GM19438 (cell line): Measurements from ENCODE around the gene NUP42.
"Not testable (repeated sequence)": the region's sequence is repeated elsewhere in the genome, so short reads cannot be mapped to it uniquely, and the experiment has no call there.

ENCODE experiments used
- ATAC-seq: cut with Tn5 transposase; IDR thresholded peaks from one replicate; pipeline ENCODE4 v1.9.1; 2021; ENCODE audit warnings: low read depth; ENCODE audit not compliant: unreplicated experiment

Gene NUP42

DNA sequence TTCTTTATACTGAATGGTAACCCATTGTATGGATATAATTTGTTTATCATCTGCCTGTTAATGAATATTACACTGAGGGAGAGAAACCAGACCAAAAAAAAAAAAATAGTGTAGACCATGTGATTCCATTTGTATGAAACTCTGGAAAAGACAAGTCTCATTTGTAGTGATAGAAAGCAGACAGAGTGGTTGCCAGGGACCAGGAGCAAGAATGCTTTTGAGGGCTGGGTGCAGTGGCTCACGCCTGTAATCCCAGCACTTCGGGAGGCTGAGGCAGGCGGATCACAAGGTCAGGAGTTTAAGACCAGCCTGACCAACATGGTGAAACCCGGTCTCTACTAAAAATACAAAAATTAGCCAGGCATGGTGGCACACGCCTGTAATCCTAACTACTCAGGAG lies 15.9 kb downstream of the NUP42 start:
- not testable (repeated sequence) for ATAC-seq

DNA sequence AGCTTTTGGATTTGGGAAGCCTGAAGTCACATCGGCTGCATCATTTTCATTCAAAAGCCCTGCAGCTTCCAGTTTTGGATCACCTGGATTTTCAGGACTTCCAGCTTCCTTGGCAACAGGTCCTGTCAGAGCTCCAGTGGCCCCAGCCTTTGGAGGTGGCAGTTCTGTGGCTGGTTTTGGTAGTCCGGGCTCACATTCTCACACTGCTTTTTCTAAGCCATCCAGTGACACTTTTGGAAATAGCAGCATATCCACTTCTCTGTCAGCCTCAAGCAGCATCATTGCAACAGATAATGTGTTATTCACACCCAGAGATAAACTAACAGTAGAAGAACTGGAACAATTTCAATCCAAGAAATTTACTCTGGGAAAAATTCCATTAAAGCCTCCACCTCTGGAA lies 18.5 kb downstream of the NUP42 start:
- no peak for ATAC-seq

DNA sequence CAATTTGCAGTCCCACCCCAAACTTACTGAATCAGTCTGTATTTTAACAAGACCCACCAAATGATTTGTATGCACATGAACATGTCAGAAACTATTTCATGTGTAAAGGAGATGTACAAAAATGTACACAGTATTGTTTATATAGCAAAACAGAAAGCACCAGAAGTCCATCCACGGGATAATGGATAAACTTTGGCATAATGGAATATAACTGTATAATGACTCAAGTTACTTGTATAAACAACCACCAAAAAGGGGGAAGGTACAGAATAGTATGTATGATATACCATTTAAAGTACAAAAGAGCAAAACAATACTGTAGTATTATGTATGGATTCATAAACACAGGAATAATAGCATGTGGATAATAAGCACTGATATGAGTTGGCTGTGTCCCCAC lies 22.4 kb downstream of the NUP42 start:
- no peak for ATAC-seq

DNA sequence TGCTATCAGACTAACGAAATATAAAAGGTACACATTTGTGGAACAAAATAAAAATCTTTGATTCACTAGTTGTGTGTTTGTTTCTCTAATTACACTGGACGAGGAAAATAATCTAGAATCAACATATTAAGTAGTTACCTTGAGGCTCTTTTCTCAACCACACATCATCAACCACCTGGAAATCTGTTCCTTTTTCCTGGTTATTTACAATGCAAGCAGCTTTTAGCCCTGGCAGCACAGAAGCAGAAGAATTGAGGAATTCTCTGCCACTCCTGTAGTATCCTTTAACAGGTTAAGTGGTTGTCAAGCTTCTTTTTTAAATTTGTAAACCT lies 23.7 kb downstream of the NUP42 start:
- ATAC-seq = no peak

DNA sequence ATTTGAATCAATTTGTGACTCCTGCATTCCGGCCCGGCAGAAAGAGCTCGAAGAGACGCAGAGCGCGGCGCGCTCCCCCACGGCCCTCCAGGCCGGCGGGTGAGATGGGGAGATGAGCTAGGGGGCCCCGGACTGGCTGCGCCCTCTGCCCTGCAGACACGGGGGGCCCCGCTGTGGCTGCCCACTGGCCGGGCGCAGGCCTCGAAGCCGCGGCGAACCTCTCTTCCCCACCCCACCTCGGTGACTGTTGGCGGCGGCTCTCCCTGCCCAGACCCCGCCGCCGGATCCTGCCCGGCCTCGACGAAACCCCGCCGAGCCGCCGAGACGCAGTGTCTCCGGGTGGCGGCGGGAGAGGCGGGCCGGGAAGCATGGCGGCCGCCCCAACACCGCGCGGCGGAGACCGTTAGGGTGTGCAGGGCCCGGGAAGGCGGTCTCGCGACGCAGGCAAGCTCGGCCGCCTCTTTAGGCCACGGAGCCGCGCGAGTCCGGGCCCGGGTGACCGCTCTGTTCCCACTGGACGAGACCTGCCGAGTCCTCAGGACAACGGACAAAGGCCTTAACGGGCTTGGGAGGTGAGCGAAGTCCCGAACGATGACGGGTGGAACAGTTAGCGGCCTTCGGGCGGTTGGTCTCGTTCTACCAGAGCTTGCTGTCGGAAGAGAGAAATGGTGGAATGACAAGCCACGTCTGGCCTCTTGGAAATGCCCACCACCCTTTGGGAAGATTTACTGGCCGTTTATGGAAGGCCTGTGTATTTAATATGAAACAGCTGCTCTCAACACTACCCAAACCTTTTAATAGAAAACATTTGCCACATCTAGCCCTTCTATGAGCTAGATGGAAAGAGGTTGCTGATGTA lies 24.3 kb downstream of the NUP42 start:
- no peak for ATAC-seq

DNA sequence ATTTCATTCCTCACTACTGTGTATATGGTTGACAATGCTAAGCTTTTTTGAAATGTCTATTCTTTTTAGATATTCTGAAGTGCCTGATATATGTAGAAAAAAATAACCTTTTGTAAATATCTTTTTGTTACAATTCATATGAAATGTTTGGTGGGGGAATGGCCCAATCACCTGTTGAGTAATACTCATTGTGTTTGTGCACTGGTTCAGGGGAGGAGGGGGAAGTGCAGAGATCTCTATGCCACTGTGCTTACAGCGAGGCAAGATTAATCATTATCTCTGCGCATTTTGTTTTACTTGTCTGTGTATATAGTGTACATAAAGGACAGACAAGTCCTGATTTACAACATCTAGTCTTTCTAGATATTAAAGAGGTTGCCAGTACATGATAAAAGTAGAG lies 25.2 kb downstream of the NUP42 start:
- no peak for ATAC-seq

DNA sequence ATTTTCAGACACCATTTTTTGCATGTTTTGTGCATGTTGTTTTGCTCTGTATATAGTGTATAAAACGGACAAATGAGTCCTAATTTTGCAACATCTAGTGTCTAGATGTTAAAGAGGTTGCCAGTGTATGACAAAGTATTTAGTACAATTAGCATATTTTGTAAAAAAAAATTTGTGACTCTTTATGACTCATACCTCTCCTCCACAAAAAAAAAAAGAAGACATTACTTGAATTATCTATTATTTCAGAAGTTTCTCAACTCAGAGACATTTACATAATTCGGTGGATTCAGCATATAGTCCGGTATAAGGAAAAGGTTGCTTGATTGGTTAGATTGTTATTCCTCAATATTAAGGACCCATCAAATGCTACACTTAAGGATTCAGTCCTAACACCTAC lies 26.0 kb downstream of the NUP42 start:
- ATAC-seq = no peak

DNA sequence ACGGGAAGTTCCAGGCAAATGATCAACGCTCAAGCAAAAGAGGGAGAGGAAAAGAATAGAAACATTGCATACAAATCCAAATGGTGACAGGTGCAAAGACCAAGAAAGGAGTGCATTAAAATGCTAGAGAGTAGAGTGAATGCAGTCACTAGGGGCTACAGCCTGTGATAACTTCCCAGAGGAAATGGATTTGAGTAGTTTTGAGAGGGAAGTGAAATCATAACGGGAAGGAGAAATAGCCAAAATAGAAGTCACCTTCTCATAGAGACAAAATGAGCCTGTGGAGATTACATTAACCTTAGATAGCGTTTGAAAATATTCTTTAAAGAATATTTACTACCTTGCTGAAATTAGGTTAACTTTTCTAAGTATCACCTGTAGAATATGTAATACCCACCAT lies 26.5 kb downstream of the NUP42 start:
- no peak for ATAC-seq

DNA sequence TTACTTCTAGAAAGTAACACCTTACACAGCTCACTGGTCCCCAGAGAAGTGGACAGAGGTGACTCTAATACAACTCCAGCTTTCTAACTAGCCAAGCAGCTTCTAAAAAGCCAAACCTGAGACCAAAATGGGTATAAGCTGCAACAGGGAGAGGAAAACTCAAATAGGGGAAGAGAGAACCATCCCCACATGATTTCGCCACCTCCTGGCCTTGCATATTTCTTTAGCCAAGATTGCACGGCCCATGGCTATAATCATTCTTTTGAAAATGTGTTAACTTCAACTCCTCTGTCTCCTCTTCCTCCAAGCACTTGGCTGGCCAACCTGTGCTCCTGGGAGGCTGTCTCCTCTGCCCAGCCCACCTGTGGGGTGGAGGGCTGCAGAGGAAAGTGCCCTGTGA lies 28.7 kb downstream of the NUP42 start:
- no peak for ATAC-seq

DNA sequence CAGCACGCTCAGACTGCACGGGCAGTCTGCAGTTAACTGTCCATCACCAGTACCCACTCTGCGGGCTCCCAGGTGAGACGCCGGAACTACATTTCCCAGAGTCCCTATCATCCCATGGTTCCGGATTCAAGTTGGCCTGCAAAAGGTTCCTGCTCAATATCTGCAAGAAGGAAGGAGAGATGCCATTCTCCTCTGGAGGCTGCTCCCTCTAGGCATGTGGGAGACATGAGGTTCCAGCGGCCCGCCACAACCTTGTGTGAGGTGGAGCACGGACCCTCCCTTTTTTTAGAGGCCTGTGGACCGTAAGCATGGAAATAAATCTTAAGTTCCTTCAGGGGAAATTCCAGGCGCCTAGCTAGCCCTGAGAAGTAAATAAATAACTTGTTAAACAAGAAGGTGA lies 29.7 kb downstream of the NUP42 start:
- ATAC-seq = no peak

DNA sequence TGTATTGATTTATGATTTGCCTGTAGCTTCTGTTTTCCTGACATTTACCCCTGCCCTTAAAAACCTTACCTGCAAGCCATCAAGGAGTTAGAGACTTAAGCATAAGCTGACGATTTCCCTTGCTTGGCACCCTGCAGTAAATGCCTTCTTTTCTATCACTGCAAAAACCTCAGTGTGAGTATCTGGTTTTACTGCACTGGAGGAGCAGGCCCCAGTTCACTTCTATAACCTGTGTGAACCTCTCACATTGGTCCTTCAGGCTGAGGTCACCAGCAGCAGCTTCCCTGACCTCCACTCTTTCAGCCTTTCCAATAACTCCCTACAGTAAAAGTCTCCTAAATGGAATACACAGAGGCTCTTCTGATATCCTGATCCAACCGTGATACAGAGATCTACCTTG lies 30.5 kb downstream of the NUP42 start:
- ATAC-seq = no peak

DNA sequence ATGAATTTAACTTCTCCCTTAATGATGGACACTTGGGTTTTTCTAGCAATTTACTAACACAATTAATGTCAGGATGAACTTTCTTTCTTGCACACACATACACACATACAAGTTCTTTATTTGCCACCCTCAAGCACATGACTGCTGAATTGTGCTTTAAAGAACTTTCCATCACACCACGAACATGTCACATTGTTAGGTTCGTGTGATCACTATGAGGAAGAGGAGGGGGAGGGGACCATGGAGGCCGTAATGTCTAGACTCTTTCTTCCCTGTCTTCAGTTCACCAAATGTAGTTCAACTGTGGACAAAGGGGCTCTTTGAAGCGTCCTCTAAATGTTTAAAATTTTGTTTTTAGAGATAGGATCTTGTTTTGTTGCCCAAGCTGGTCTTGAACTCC lies 31.0 kb downstream of the NUP42 start:
- no peak for ATAC-seq

DNA sequence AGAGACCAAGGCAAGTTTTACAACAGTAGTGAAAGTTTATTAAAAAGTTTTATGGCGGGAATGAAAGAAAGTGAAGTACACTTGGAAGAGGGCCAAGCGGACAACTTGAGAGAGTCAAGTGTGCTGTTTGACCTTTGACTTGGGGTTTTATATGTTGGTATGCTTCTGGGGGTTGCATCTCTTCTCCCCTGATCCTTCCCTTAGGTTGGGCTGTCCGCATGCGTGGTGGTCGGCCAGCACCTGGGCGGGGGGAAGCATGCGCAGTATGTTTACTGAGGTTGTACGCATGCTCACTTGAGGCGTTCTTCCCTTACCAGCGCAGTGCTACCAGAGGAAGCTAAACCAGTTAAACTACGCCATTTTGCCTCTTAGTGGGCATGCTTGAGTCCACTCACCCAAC lies 31.9 kb downstream of the NUP42 start:
- no peak for ATAC-seq

DNA sequence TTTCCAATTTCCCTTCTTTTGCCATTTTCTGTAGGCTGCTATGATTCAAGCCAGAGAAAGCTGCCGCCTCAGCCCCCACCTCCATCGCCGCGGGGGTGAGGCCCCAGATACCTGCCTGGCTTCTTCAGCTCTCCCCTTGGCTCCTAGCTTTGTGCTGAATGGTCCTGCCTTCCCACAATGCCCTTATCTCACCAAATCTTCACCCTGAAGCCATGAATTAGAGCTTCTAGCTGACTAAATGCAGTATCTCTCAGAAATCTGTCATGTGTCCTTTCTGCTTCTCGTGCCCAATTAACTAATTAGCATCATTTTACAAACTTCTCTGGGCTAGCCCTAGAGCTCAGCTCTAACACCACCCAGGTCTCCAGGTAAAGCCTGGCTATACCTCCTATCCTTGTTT lies 32.6 kb downstream of the NUP42 start:
- ATAC-seq = no peak

DNA sequence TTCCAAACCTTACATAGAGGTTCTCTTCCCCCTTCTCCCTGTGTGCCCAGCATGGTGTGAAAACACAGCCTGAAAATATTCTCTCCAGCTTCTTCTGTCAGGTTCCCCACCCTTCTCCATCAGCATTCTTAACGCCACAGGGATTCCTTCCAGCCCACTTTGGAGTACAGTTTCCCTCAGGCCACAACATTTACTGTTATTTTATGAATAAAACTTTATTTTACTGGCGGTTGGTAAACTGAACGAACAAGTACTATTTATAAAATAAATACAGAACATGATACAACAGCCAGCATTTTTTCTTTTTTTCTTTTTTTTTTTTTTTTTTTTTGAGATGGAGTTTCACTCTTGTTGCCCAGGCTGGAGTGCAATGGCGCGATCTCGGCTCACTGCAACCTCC lies 33.1 kb downstream of the NUP42 start:
- ATAC-seq = no peak

DNA sequence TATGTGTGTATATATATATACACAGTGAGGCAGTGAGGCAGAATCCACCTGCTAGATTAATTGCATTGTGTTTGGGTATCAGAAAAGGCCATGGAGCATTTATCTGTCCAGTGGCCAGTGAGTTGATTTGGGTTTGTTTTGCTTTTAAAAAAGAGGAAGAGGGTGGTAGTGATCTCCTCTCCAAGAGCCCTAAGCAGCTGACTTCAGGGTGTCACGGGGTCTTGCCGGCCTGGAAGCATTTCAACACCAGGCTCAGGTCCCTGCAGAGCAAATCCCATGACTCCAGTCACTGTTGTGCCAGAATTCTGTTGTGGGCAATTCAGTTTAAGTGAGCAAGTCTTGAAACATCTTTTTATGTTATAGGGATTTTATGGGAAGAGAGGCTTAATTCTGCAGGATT lies 34.2 kb downstream of the NUP42 start:
- ATAC-seq = no peak

DNA sequence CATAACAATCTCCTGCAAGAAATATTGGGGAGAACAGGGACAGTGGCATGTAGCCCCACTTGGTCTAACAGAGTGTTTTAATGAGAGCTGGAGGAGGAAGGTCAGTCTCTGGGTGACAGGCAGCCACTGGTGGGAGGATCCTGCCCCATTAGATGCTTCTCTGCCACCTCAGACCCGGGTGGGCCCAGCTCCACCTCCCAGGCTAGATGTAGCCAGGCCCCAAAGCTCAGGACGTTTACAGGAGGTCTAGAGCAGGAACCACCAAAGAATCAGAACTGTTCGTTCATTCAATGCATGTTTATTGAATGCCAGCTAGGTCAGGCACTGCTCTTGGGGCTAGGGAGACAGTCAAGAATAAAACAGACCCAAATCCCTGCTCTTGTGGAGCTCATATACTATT lies 36.3 kb downstream of the NUP42 start:
- no peak for ATAC-seq

DNA sequence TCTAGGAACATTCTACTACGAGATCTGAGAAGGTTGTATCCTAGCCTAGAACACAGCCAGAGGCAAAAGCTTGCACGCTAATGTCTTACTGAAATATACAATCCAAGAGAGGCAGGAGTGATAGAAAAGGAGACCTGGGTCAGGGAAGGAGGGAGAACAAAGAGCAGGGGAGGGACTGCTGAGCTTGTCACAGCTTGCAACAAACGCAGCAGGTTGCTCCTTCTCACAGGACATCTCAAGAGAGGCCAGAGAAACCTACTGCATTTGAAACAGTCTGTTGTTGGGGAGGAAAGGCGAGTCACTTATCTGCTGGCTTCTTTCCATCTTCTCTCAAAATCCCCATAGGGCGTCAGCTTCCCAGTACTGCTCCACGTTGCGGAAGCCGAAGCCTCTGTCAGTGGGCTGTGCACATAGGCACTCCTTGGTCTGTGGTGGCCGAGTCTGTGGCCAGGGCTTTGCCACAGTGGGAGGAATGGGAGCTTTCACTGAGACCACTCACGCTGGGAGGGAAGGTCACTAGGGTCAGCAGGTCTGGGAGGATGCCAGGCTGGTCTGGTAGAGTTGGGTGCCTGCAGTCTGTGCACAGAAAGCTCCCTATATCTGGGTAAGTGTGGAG lies 39.0 kb downstream of the NUP42 start:
- ATAC-seq = no peak

DNA sequence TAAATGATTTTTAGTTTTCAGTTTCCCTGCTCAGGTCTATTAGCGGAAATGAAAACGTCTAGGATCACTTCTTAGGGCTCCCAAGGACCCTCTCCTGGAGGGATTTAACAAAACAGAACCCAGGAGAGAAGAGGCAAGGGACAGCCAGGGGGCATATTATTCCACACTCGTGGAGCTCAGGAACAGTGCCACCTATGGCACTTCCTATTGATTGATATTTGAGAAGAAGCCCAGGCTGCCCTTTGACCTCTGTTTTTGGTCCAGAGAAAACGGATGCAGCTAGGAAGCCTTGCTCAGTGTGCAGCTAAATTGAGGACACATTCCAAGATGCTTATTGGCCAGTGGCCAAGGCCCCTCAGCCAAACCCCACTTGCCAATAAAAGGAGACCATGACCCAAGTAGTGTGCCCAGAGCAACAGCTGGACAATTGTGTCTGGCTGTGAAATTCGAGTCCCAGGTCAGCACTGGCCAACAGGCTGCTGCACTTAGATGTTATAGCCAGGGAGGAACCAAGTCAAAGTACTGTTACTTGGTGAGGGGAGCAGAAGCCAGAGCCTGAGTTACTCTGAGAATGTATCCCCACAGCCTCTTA lies 40.7 kb downstream of the NUP42 start:
- no peak for ATAC-seq

DNA sequence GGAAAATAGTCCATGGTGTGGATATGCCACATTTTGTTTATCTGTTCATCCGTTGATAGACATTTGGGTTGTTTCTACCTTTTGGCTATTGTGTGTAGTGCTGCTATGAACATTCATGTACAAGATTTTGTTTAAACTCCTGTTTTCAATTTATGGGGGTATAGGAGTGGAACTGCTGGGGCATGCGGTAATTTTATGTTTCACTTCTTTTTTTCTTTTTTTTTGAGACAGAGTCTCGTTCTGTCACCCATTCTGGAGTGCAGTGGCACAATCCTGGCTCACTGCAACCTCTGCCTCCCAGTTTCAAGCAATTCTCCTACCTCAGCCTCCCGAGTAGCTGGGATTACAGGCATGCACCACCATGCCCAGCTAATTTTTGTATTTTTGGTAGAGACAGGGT lies 42.5 kb downstream of the NUP42 start:
- ATAC-seq = not testable (repeated sequence)

DNA sequence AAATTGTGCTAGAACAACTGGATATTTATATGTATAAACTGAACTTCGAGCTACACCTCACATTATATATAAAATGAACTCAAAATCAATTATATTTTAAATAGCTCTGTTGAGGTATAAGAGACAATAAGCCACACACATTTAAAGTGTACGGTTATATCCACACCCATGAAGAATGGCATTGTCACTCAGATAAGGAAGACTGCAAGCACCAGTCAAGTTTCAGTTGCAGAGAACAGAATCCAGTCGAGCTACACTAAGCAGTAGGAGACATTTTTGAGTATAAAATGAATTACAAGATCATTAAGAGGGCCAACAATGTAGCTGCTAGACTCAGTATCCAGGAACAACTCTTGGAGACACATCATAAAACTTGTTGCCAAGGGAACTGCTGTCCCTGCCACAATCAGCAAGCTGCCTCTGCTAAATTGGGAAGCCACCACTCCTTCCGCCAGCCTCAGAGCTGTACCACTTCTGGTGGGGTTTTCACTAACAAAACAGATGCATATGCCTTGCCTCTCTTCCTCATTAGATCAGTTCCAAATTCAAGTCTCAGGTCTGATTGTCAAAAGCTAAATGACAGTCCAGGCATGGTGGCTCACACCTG lies 45.1 kb downstream of the NUP42 start:
- ATAC-seq = no peak

DNA sequence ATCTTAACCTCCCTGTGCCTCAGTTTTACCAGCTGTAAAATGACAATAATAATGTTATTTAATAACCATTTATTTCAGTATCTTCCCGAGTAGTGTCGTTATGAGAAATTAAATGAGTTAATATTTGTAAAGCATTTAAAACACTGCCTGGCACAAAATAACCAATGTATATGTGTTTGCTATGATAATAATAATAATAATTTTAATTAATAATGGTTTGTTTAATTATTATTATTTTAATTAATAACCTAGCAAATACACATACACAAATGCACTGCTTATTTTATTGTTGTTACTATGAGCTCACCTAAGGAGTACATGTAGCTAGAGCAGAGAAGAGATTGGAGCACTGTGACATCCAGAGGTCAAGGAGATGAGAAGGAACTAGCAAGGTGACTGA lies 46.6 kb downstream of the NUP42 start:
- ATAC-seq = no peak
